Smooth muscle cell (in vitro differentiated cells): ENCODE data around the gene RIPOR1. TPM values are rescaled to one million over a fixed set of nuclear protein-coding genes. Genes with fewer than 3 reads are reported as not detected.
A peak's percentile ranks its signal among the peaks of the same experiment; 100 is the strongest.

ENCODE experiments used
- DNase-seq: peaks from one replicate; lab custom pipeline; 2025; ENCODE audit not compliant: unreplicated experiment; lab: John Stamatoyannopoulos, UW
- H2AFZ ChIP-seq: fragments of 200-600 bp; sonication (generic); 2 replicates; pipeline ENCODE4 v1.6.0; 2016; ENCODE audit warnings: antibody characterized with exemption, low read depth, mild to moderate bottlenecking
- H3F3A ChIP-seq: fragments of 200-600 bp; sonication (generic); 2 replicates; pipeline ENCODE4 v1.6.0; 2017; ENCODE audit warnings: antibody characterized with exemption, low read depth
- H3K27ac ChIP-seq: fragments of 200-600 bp; sonication (generic); 2 replicates; pipeline ENCODE4 v1.5.1; 2016; ENCODE audit warnings: low read depth, mild to moderate bottlenecking
- H3K27me3 ChIP-seq: fragments of 200-600 bp; sonication (generic); 2 replicates; pipeline ENCODE4 v1.6.1; 2016; ENCODE audit warnings: low read depth, mild to moderate bottlenecking
- H3K36me3 ChIP-seq: fragments of 200-600 bp; sonication (generic); 2 replicates; pipeline ENCODE4 v1.5.1; 2016; ENCODE audit warnings: low read depth
- H3K4me1 ChIP-seq: fragments of 200-600 bp; sonication (generic); 2 replicates; pipeline ENCODE4 v1.5.1; 2016; ENCODE audit warnings: low read depth
- H3K4me2 ChIP-seq: fragments of 200-600 bp; sonication (generic); 2 replicates; pipeline ENCODE4 v1.6.0; 2016; ENCODE audit warnings: mild to moderate bottlenecking
- H3K4me3 ChIP-seq: fragments of 200-600 bp; sonication (generic); 2 replicates; pipeline ENCODE4 v1.5.1; 2016; ENCODE audit warnings: mild to moderate bottlenecking
- H3K79me2 ChIP-seq: fragments of 200-600 bp; sonication (generic); 2 replicates; pipeline ENCODE4 v1.6.0; 2016; ENCODE audit warnings: low read depth, mild to moderate bottlenecking
- H3K9ac ChIP-seq: fragments of 200-600 bp; sonication (generic); 2 replicates; pipeline ENCODE4 v1.6.0; 2016; ENCODE audit warnings: low read depth
- H3K9me3 ChIP-seq: fragments of 200-600 bp; sonication (generic); replicated peaks from 2 replicates; pipeline ENCODE4 v1.5.1; 2016; ENCODE audit warnings: low read depth
- H4K20me1 ChIP-seq: fragments of 200-600 bp; sonication (generic); 2 replicates; pipeline ENCODE4 v1.6.0; 2016; ENCODE audit warnings: low read depth
- CTCF ChIP-seq: fragments of 200-600 bp; sonication (generic); IDR thresholded peaks from 2 replicates; pipeline ENCODE4 v1.5.1; 2017; ENCODE audit warnings: borderline replicate concordance, mild to moderate bottlenecking, antibody characterized with exemption; ENCODE audit not compliant: insufficient read depth, poor library complexity, severe bottlenecking
- WGBS: methylation state at CpG from one replicate; pipeline ENCODE4 v1.1.7; 2016; ENCODE audit warnings: low lambda C conversion rate; 5-methylcytosine and 5-hydroxymethylcytosine counted together
- polyA plus RNA-seq: library from polyadenylated mRNA; unstranded; fragments of >200 nt; fragmentation: Nextera tagmentation; extraction: Ambion mirVana; gene quantifications from 2 replicates; pipeline ENCODE4 v1.2.1, GENCODE V29; 2016
- total RNA-seq: library from RNA; depleted of rRNA; stranded (reverse); fragments of >200 nt; gene quantifications from 2 replicates; pipeline ENCODE4 v1.2.3, GENCODE V29; 2014

The RIPOR1 gene
- total and polyA plus RNA-seq, 2 experiments from 2014 or later, result 26.6 to 47.3 TPM

- H4K20me1 ChIP-seq, result peaks cover under 1% of the 10 kb centered on the region
- H3K9ac ChIP-seq, result no peak overlapping the region
- 73% methylated on average over 11 of the region's 11 CpGs for WGBS
- H3F3A ChIP-seq, result peaks cover 17% of the 10 kb centered on the region
- DNase-seq, result no peak
- no peak for TF ChIP-seq CTCF
- peaks cover 9% of the 10 kb centered on the region for H3K4me1 ChIP-seq
- no peaks in the 10 kb centered on the region for H3K27me3 ChIP-seq
- no peak overlapping the region for H3K4me3 ChIP-seq
- no peaks in the 10 kb centered on the region for H3K36me3 ChIP-seq
- no peak overlapping the region for H3K27ac ChIP-seq
- H3K79me2 ChIP-seq, result peaks cover 11% of the 10 kb centered on the region
- H3K9me3 ChIP-seq, result no peaks in the 10 kb centered on the region
- no peak overlapping the region for H2AFZ ChIP-seq
- no peak overlapping the region for H3K4me2 ChIP-seq
Measured at GRCh38 chr16:67525176-67525860, 3.3 kb upstream of the RIPOR1 start.

GRCh38 chr16:67526149-67526791, 2.4 kb upstream of the RIPOR1 start:
- Histone ChIP-seq H3K9ac (no peak overlapping the region), H3K27ac (peak overlapping the region; percentile 15), H3K79me2 (peaks cover 20% of the 10 kb centered on the region), H3F3A (peaks cover 17% of the 10 kb centered on the region), H3K4me3 (no peak overlapping the region), H3K36me3 (no peaks in the 10 kb centered on the region), H3K4me1 (peaks cover 15% of the 10 kb centered on the region), H3K4me2 (no peak overlapping the region), H3K9me3 (no peaks in the 10 kb centered on the region), H4K20me1 (peaks cover 10% of the 10 kb centered on the region), H2AFZ (no peak overlapping the region), H3K27me3 (no peaks in the 10 kb centered on the region)
- no peak for TF ChIP-seq CTCF
- 13% methylated on average over 2 of the region's 3 CpGs for whole genome bisulfite sequencing
- no peak for DNase-seq

- no peak for TF ChIP-seq CTCF
- Histone ChIP-seq H3K9me3 (no peaks in the 10 kb centered on the region), H3K4me2 (peak overlapping the region; percentile 100), H3K4me3 (peak overlapping the region; percentile 92), H2AFZ (peak overlapping the region; percentile 79), H3K9ac (peak overlapping the region; percentile 95), H3K79me2 (peaks cover 37% of the 10 kb centered on the region), H4K20me1 (peaks cover 38% of the 10 kb centered on the region), H3F3A (peaks cover 17% of the 10 kb centered on the region), H3K27me3 (no peaks in the 10 kb centered on the region), H3K27ac (peak overlapping the region; percentile 87), H3K36me3 (no peaks in the 10 kb centered on the region), H3K4me1 (peaks cover 15% of the 10 kb centered on the region)
- 1% methylated on average over 28 of the region's 65 CpGs for WGBS
- DNase-seq, result peak; percentile 44
Measured at GRCh38 chr16:67528870-67529581, 397 bp downstream of the RIPOR1 start.
